Hematopoietic multipotent progenitor cell treated with erythropoietin and hydrocortisone succinate and interleukin-3 and kit ligand, for 17 days (in vitro differentiated cells): Measurements from ENCODE around the gene PRDM16.
"Not testable (repeated sequence)": the region's sequence is repeated elsewhere in the genome, so short reads cannot be mapped to it uniquely, and the experiment has no call there.

Experiments used
- DNase-seq: peaks from one replicate; pipeline ENCODE4 v3.0.0-alpha.2; 2015; ENCODE audit warnings: low spot score

PRDM16 gene

GRCh38 chr1:3282656-3283430 lies 213.8 kb downstream of the PRDM16 start:
- DNase-seq: no peak

- DNase-seq: no peak
Measured at GRCh38 chr1:3283849-3284248, 214.8 kb downstream of the PRDM16 start.

GRCh38 chr1:3284691-3285090 lies 215.7 kb downstream of the PRDM16 start:
- DNase-seq: no peak

- DNase-seq: no peak
Measured at GRCh38 chr1:3285106-3285740, 216.2 kb downstream of the PRDM16 start.

GRCh38 chr1:3287095-3287494 lies 218.1 kb downstream of the PRDM16 start:
- not testable (repeated sequence) for DNase-seq

GRCh38 chr1:3287656-3288160 lies 218.7 kb downstream of the PRDM16 start:
- DNase-seq: no peak

- no peak for DNase-seq
Measured at GRCh38 chr1:3289502-3289901, 220.5 kb downstream of the PRDM16 start.

- DNase-seq: no peak
Measured at GRCh38 chr1:3290438-3290837, 221.4 kb downstream of the PRDM16 start.

GRCh38 chr1:3290915-3291314 lies 221.9 kb downstream of the PRDM16 start:
- no peak for DNase-seq

GRCh38 chr1:3292051-3292722 lies 223.2 kb downstream of the PRDM16 start:
- DNase-seq: no peak

GRCh38 chr1:3292868-3293562 lies 224.0 kb downstream of the PRDM16 start:
- no peak for DNase-seq

- no peak for DNase-seq
Measured at GRCh38 chr1:3293563-3294080, 224.6 kb downstream of the PRDM16 start.

GRCh38 chr1:3294450-3294849 lies 225.4 kb downstream of the PRDM16 start:
- DNase-seq: no peak

- no peak for DNase-seq
Measured at GRCh38 chr1:3295846-3296245, 226.8 kb downstream of the PRDM16 start.

GRCh38 chr1:3296326-3296725 lies 227.3 kb downstream of the PRDM16 start:
- DNase-seq: no peak

GRCh38 chr1:3296826-3297225 lies 227.8 kb downstream of the PRDM16 start:
- no peak for DNase-seq

GRCh38 chr1:3297756-3298155 lies 228.8 kb downstream of the PRDM16 start:
- DNase-seq: no peak

GRCh38 chr1:3298197-3298596 lies 229.2 kb downstream of the PRDM16 start:
- DNase-seq: no peak

GRCh38 chr1:3304246-3304645 lies 235.2 kb downstream of the PRDM16 start:
- DNase-seq: no peak

- no peak for DNase-seq
Measured at GRCh38 chr1:3304692-3305091, 235.7 kb downstream of the PRDM16 start.

GRCh38 chr1:3305156-3305555 lies 236.2 kb downstream of the PRDM16 start:
- no peak for DNase-seq
